GM21381 (cell line): ENCODE results near the gene CISD3.

ENCODE experiments used
- ATAC-seq: cut with Tn5 transposase; IDR thresholded peaks from one replicate; pipeline ENCODE4 v1.9.1; 2021; ENCODE audit warnings: mild to moderate bottlenecking, moderate library complexity; ENCODE audit not compliant: unreplicated experiment

The CISD3 gene

DNA sequence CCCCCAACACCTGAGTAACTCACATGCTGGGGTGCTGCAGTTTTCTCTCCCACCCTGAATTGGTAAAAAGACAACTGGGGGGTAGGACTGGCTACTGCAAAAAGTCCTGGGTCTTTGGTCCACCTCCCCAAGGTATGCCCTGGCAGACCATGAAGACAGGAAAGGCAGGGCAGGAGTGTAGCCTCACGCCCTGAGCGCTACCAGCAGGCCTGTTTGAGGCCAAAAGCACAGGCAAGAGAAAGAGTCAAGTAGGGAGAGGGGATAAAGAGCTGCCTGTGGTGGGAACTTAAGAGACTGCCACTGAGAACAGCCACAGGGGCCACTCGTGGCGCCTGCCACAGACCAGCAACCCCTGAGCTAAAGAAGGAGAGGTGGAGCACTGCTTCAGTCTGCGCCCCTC lies 36.2 kb downstream of the CISD3 start:
- no peak for ATAC-seq

DNA sequence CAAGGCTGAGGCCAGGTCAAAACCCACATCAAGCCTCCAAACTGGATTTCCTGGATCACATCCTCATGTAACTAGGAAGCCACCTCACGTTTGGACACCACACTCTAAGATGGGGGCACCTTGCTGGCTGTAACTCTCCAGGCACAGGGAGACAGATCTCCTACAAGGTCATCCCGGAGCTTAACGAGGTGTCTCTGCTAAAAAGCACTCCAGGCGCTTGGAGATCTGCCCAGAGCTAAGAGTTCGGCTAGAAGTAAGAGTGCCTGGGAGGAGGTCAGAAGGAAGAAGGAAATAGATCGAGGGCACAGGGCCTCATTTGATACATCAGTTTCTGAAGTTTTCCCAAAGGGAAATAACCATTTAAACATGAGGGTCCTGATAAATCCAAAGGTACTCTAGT lies 38.3 kb downstream of the CISD3 start:
- ATAC-seq = no peak

DNA sequence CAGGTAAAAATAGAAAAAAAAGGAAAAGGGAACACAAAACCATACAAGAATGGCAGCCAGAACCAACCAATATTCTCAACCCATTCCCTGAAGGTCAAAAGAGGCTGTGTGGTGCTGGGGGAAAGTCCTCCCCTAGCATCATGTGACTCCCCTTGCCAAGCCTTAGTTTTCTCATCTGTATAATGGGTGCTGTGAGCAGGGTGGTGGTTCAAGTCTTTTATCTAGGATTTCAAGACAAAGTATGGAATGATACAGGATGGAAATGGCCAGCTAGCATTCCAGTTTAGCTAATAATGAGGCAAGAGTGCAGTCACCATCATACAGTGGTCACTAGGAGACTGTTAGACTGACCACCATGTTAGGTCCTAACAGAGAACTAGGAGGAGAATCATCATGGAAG lies 43.1 kb downstream of the CISD3 start:
- no peak for ATAC-seq

DNA sequence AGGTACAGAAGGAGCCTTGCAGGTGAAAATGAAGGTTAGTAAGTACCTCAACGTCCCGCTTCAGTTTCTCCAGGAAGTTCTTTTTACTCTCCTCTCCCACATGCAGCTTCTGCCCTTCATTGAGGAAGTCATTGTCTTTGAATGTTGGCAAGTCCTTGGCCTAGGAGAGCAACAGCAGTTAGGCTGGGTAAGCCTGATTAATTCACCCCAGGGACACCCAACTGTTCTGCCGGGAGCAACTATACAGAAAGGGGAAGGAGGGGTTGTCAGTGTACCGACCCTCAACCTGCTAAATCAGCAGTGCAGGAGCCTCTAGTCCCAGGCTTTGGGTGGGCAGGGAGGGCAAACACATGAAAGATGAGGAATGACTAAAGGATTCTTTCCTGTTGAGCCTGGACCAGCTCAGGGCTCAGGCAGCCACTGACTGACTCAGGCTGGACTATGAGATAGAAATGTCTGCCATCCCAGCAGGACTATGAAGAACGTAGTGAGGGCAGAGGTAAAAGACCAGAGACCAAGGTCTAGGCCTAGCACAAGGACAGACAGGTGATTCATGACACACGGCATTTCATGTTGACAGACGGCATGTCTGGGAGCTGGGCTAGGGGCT lies 47.6 kb downstream of the CISD3 start:
- ATAC-seq = no peak

DNA sequence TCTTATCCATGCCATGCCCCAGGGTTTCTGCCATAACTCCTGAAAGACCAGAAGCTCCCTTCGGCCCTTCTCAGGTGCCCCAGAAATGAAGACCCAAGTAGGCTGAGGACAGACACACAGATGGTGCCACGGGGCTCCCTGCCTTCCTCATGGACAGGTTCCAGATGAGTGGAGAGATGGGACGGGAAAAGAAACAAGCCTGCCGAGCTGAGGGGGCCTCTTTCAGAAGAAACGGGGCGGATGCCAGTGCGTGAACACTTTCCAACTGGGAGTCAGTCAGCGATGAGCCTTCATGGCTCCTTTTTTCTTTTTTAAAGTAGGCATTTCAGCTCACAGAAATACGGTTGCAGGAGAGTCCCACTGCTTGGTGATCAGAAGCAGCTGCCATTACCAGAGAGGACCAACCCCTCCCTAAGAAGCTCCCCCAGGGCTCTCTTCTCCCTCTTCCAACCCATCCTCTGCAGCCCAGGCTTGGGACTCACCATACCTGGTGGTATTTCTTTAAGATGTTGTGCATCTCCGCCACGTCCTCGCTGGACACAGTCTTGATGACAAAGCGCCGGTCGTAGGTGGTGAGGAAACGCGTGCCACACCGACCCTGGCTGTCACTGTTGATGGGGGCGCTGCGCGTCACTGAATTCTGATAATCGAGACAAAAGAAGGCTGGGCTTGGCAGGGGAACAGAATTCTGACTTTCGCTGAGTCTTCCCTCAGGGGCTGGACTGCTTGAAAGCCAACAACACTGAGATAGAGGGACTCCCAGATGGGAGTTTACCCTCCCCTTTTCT lies 50.0 kb downstream of the CISD3 start:
- ATAC-seq = no peak

DNA sequence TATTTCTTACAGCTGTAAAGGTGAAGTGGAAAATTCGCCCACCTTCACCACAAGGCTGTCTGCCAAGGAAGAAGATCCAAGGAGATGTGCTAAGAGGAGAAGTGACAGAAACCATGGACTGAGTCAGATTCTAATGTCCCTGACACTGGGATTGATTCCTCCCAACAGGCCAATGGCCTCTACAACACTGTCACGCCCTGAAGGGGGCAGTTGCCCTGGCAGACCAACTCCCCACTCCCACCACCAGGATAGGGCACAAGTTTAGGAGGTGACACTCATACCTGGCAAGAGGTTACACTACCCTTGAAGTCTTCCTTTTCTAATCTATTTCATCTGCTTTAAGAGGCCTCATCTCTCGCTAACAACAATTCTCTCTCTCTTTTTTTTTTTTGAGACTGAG lies 53.1 kb downstream of the CISD3 start:
- ATAC-seq = no peak
